K562 (cell line): ENCODE results near the gene PARK7. TPM values are rescaled to one million over a fixed set of nuclear protein-coding genes. Genes with fewer than 3 reads are reported as not detected.
A peak's percentile ranks its signal among the peaks of the same experiment; 100 is the strongest.

ENCODE experiments used
- ATF4 ChIP-seq: fragments of 450-650 bp; formaldehyde crosslinking; IDR thresholded peaks from 2 replicates; pipeline ENCODE4 v1.4.0; 2022; ENCODE audit warnings: mild to moderate bottlenecking, moderate library complexity
- HNRNPH1 ChIP-seq: fragments of 200-400 bp; formaldehyde crosslinking; optimal IDR thresholded peaks from 2 replicates; pipeline ENCODE3; 2017; ENCODE audit warnings: low read depth, mild to moderate bottlenecking, low read length, moderate library complexity
- ILF3 ChIP-seq: fragments of 450-650 bp; IDR thresholded peaks from 2 replicates; pipeline ENCODE4 v1.6.1; 2018; ENCODE audit warnings: antibody characterized with exemption, mild to moderate bottlenecking, moderate library complexity, borderline replicate concordance
- JUN ChIP-seq, 2 experiments: sonication (generic) in 1 of 2; formaldehyde crosslinking in 1 of 2; IDR thresholded peaks; 2 replicates each; pipeline versions ENCODE4 v1.6.1 to v1.8.0; 2012 to 2022; ENCODE audit warnings: borderline replicate concordance in 2 of 2, mild to moderate bottlenecking in 2 of 2, improper control_type of control experiment in 1 of 2, low read depth in 1 of 2, low read length in 1 of 2, missing genetic modification reagents in 1 of 2
- KAT2B ChIP-seq: IDR thresholded peaks from one replicate; pipeline ENCODE4 v1.6.1; 2012; ENCODE audit warnings: low read depth, mild to moderate bottlenecking, control low read depth, inconsistent platforms, low read length, moderate library complexity
- KLF16 ChIP-seq: IDR thresholded peaks from 2 replicates; pipeline ENCODE4 v1.6.1; 2016; ENCODE audit warnings: antibody characterized with exemption
- LCOR ChIP-seq: sonication (generic); formaldehyde crosslinking; IDR thresholded peaks from 2 replicates; pipeline ENCODE4 v1.8.0; 2022; ENCODE audit warnings: mild to moderate bottlenecking, missing genetic modification reagents
- NFIC ChIP-seq: fragments of 450-650 bp; IDR thresholded peaks from 2 replicates; pipeline ENCODE4 v1.6.1; 2017; ENCODE audit warnings: mild to moderate bottlenecking, inconsistent platforms
- NR2C1 ChIP-seq, 2 experiments: fragments of 450-650 bp; IDR thresholded peaks; 2 replicates each; pipeline ENCODE4 v1.6.1; 2017; ENCODE audit warnings: mild to moderate bottlenecking in 2 of 2, antibody characterized with exemption in 1 of 2, inconsistent platforms in 1 of 2, missing compliant biosample characterization in 1 of 2, missing genetic modification characterization in 1 of 2
- SMARCA4 ChIP-seq: fragments of 450-650 bp; IDR thresholded peaks from 2 replicates; pipeline ENCODE4 v1.6.1; 2016
- STAT5B ChIP-seq: fragments of 250-450 bp; sonication (Bioruptor Pico); IDR thresholded peaks from 2 replicates; pipeline ENCODE4 v1.8.0; 2021; ENCODE audit warnings: mild to moderate bottlenecking, inconsistent platforms
- THRA ChIP-seq: fragments of 450-650 bp; IDR thresholded peaks from 2 replicates; pipeline ENCODE4 v1.6.1; 2017; ENCODE audit warnings: mild to moderate bottlenecking, moderate library complexity
- U2AF2 ChIP-seq: fragments of 200-400 bp; formaldehyde crosslinking; optimal IDR thresholded peaks from 2 replicates; pipeline ENCODE3; 2017; ENCODE audit warnings: low read depth, mild to moderate bottlenecking, low read length
- ZBTB8A ChIP-seq: fragments of 450-650 bp; IDR thresholded peaks from 2 replicates; pipeline ENCODE4 v1.6.1; 2018; ENCODE audit warnings: mild to moderate bottlenecking, moderate library complexity; ENCODE audit not compliant: partially characterized antibody
- ZNF174 ChIP-seq: fragments of 250-450 bp; sonication (Bioruptor Pico); IDR thresholded peaks from 2 replicates; pipeline ENCODE4 v1.4.0; 2020; ENCODE audit warnings: mild to moderate bottlenecking
- ZNF232 ChIP-seq: sonication (generic); formaldehyde crosslinking; IDR thresholded peaks from 2 replicates; pipeline ENCODE4 v1.8.0; 2022; ENCODE audit warnings: mild to moderate bottlenecking, missing genetic modification reagents
- ZNF57 ChIP-seq: fragments of 450-650 bp; formaldehyde crosslinking; IDR thresholded peaks from 2 replicates; pipeline ENCODE4 v1.4.0; 2020; ENCODE audit warnings: mild to moderate bottlenecking, moderate library complexity
- ZNF639 ChIP-seq, 2 experiments: fragments of 200-800 bp in 1 of 2; sonication (Bioruptor generic) in 1 of 2; sonication (generic) in 1 of 2; formaldehyde crosslinking in 1 of 2; IDR thresholded peaks in 1 of 2; conservative IDR thresholded peaks in 1 of 2; 2 replicates each; pipeline versions ENCODE4 v1.5.0 to v1.6.1; 2016 to 2020; ENCODE audit warnings: missing compliant biosample characterization in 1 of 2, missing genetic modification characterization in 1 of 2, missing genetic modification reagents in 1 of 2
- polyA plus RNA-seq, 8 experiments: library from polyadenylated mRNA; depleted of rRNA in 4 of 8; stranded (reverse) in 5 of 8; unstranded in 3 of 8; fragments of >200 nt; fragmentation: Nextera tagmentation in 2 of 8; fragmentation: Illumina TruSeq in 1 of 8; extraction: Ambion mirVana in 2 of 8; extraction: Trizol in 1 of 8; gene quantifications; 2 replicates each; pipeline versions ENCODE4 v1.2.1 to v1.2.3, GENCODE V29; 2011 to 2014; ENCODE audit warnings: inconsistent platforms in 1 of 8, missing spikeins in 1 of 8
- total RNA-seq, 7 experiments: library from RNA; depleted of rRNA in 6 of 7; stranded (reverse); fragments of >200 nt in 6 of 7; fragmentation: Illumina TruSeq in 2 of 7; extraction: Trizol in 2 of 7; gene quantifications; 2 replicates each; pipeline versions ENCODE4 v1.2.1 to v1.2.3, GENCODE V29; 2011 to 2021; ENCODE audit warnings: low replicate concordance in 1 of 7
- TF ChIP-seq, protein P1 (sequence below): fragments of 450-650 bp; IDR thresholded peaks from 2 replicates; pipeline ENCODE4 v1.6.1; 2014; ENCODE audit warnings: low read depth, mild to moderate bottlenecking, moderate library complexity, borderline replicate concordance

PARK7 gene
- total and polyA plus RNA-seq, 9 of the 15 experiments (the other 6 are each of a cell fraction or from before 2014, with no cell fraction given): 374 to 1,298 (median 484) TPM

DNA sequence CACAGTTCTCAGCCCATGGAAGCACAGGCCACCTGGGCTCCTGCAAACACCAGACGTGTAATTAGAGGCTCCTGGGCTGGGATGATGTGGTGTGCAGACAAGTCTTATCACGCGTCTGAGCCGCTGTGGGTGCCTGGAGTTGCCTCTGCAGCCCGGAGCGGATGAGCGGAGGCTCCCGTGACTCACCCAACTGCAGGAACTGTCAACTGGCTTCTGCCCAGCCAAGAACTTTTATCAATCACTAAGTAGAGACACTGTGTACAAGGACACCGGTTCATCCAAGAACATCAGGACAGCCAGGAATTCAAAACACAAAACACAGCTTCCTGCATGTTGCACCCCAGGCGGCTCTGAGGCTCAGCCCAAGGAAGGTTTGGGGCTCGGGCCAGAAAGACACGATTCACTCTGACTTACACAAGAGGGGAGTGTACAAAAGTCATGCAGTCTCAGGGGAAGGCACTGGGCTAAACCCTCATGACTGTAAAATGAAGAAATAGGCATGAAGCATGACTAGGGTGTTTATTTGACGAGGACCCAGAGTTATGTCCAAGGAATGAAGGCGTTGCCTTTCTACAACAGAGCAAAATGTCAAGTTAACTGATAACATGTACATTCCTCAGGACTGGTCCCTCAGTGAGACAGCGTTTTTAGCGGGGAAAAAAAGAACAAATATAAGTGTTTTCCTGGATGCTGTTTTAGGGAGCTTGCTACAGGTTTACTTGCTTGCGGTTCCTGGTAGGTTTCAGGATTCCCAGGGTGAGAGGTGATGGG is 43.5 kb downstream of the PARK7 start (continued):
- TF ChIP-seq ZNF174 (no peak), U2AF2 (no peak), ZBTB8A (no peak), NFIC (peak; percentile 90), HNRNPH1 (no peak), ZNF232 (CRISPR knock-in tag) (no peak), KAT2B (no peak), NR2C1 (IDR thresholded peaks at IDR 0.05) (no peak), NR2C1 (tag; IDR thresholded peaks at IDR 0.05) (0 out of 2 replicates have a peak, but pooled peaks have one; percentile 6), ZNF57 (CRISPR knock-in tag) (no peak), THRA (no peak), KLF16 (peak; percentile 84), SMARCA4 (peak; percentile 88), ATF4 (no peak), ILF3 (no peak), LCOR (CRISPR knock-in tag) (0 out of 2 replicates have a peak, but pooled peaks have one; percentile 60), ZNF639 (CRISPR knock-in tag; conservative IDR thresholded peaks at IDR 0.05 in 1 of 2, IDR thresholded peaks at IDR 0.05 in 1 of 2) (peak in 1 of 2 experiments; percentile 70; a peak in 1 of 4 replicates), JUN (IDR thresholded peaks at IDR 0.05; ENCODE audit: borderline replicate concordance, low read depth, low read length) (peak; percentile 84), JUN (CRISPR knock-in tag; IDR thresholded peaks at IDR 0.05; ENCODE audit: borderline replicate concordance) (no peak), STAT5B (no peak)
- TF ChIP-seq, protein P1, sequence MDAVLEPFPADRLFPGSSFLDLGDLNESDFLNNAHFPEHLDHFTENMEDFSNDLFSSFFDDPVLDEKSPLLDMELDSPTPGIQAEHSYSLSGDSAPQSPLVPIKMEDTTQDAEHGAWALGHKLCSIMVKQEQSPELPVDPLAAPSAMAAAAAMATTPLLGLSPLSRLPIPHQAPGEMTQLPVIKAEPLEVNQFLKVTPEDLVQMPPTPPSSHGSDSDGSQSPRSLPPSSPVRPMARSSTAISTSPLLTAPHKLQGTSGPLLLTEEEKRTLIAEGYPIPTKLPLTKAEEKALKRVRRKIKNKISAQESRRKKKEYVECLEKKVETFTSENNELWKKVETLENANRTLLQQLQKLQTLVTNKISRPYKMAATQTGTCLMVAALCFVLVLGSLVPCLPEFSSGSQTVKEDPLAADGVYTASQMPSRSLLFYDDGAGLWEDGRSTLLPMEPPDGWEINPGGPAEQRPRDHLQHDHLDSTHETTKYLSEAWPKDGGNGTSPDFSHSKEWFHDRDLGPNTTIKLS: 0 out of 2 replicates have a peak, but pooled peaks have one; percentile 13
